SK-N-SH (cell line): ENCODE measurements around the gene JMJD6.

Experiments used
- CTCF ChIP-seq: fragments of 200-600 bp; sonication (generic); IDR thresholded peaks from 2 replicates; pipeline ENCODE4 v1.6.1; 2017; ENCODE audit warnings: antibody characterized with exemption, mild to moderate bottlenecking, moderate library complexity
- MEF2A ChIP-seq: IDR thresholded peaks from 2 replicates; pipeline ENCODE4 v1.4.0; 2012; ENCODE audit warnings: low read depth, borderline replicate concordance
- POLR2AphosphoS5 ChIP-seq: IDR thresholded peaks from 2 replicates; pipeline ENCODE4 v1.6.1; 2012; ENCODE audit warnings: low read depth, low read length
- TEAD4 ChIP-seq: IDR thresholded peaks from 2 replicates; pipeline ENCODE4 v1.4.0; 2012; ENCODE audit warnings: mild to moderate bottlenecking, borderline replicate concordance; ENCODE audit not compliant: insufficient read depth
- YY1 ChIP-seq: IDR thresholded peaks from 2 replicates; pipeline ENCODE4 v1.4.0; 2012; ENCODE audit warnings: low read depth, mild to moderate bottlenecking

GRCh38 chr17:76758570-76758969 is 32.2 kb upstream of the JMJD6 start:
- TF ChIP-seq CTCF (no peak), POLR2AphosphoS5 (no peak), MEF2A (no peak), TEAD4 (no peak), YY1 (no peak)
